ENCODE data around the gene TMEM175.

GRCh38 chr4:995311-996026, 63.2 kb downstream of the TMEM175 start:
- no peak for TF ChIP-seq POLR2A (IDR thresholded peaks at IDR 0.05; ENCODE audit: low read depth, low read length)
- no peak for TF ChIP-seq POLR2AphosphoS5 (IDR thresholded peaks at IDR 0.05; ENCODE audit: low read depth, low read length)
